HCT116 (cell line): ENCODE results near the gene C1orf21.

Experiments used
- CEBPB ChIP-seq: IDR thresholded peaks from 2 replicates; pipeline ENCODE4 v1.6.1; 2012; ENCODE audit warnings: low read depth
- EZH2 ChIP-seq: fragments of 200-600 bp; sonication (generic); IDR thresholded peaks from 2 replicates; pipeline ENCODE4 v1.6.1; 2017; ENCODE audit warnings: antibody characterized with exemption, mixed run types
- EZH2phosphoT487 ChIP-seq: fragments of 200-600 bp; IDR thresholded peaks from 2 replicates; pipeline ENCODE4 v1.6.1; 2018; ENCODE audit warnings: antibody characterized with exemption, borderline replicate concordance
- JUND ChIP-seq: IDR thresholded peaks from 2 replicates; pipeline ENCODE4 v1.6.1; 2012
- POLR2A ChIP-seq: IDR thresholded peaks from 2 replicates; pipeline ENCODE4 v1.7.0; 2011; ENCODE audit warnings: borderline replicate concordance; ENCODE audit not compliant: insufficient read depth, insufficient read length; ENCODE audit errors: extremely low read depth
- POLR2AphosphoS5 ChIP-seq: IDR thresholded peaks from 2 replicates; pipeline ENCODE4 v1.6.1; 2011; ENCODE audit warnings: mild to moderate bottlenecking, low read depth, low read length, moderate library complexity
- RAD21 ChIP-seq: IDR thresholded peaks from 2 replicates; pipeline ENCODE4 v1.6.1; 2012; ENCODE audit warnings: low read depth, mild to moderate bottlenecking
- REST ChIP-seq: IDR thresholded peaks from 2 replicates; pipeline ENCODE4 v1.6.1; 2012; ENCODE audit warnings: low read depth
- SIN3A ChIP-seq: IDR thresholded peaks from 2 replicates; pipeline ENCODE4 v1.6.1; 2012; ENCODE audit warnings: low read depth
- SP1 ChIP-seq: IDR thresholded peaks from 2 replicates; pipeline ENCODE4 v1.6.1; 2012; ENCODE audit warnings: low read depth
- ZFX ChIP-seq: fragments of 450-650 bp; IDR thresholded peaks from 2 replicates; pipeline ENCODE4 v1.6.1; 2017
- ZNF274 ChIP-seq: fragments of 200-500 bp; sonication (Bioruptor generic); IDR thresholded peaks from 2 replicates; pipeline ENCODE4 v1.6.1; 2014; ENCODE audit warnings: mild to moderate bottlenecking, low read depth, low read length, inconsistent platforms
- TF ChIP-seq, protein P1 (sequence below), 3 experiments: fragments of 200-600 bp in 1 of 3; sonication (generic) in 1 of 3; IDR thresholded peaks in 2 of 3; conservative IDR thresholded peaks in 1 of 3; 2 replicates each; pipeline ENCODE4 v1.5.1; 2012 to 2017; ENCODE audit warnings: low read depth in 2 of 3, low read length in 2 of 3, antibody characterized with exemption in 1 of 3, borderline replicate concordance in 1 of 3, control low read depth in 1 of 3, mild to moderate bottlenecking in 1 of 3, mixed read lengths in 1 of 3, mixed run types in 1 of 3, moderate library complexity in 1 of 3; ENCODE audit not compliant: insufficient read depth in 1 of 3

GRCh38 chr1:184559117-184559713 is 172.4 kb downstream of the C1orf21 start:
- TF ChIP-seq EZH2: no peak
- TF ChIP-seq POLR2A: no peak
- no peak for TF ChIP-seq CEBPB
- TF ChIP-seq SP1: no peak
- no peak for TF ChIP-seq RAD21
- TF ChIP-seq, protein P1, sequence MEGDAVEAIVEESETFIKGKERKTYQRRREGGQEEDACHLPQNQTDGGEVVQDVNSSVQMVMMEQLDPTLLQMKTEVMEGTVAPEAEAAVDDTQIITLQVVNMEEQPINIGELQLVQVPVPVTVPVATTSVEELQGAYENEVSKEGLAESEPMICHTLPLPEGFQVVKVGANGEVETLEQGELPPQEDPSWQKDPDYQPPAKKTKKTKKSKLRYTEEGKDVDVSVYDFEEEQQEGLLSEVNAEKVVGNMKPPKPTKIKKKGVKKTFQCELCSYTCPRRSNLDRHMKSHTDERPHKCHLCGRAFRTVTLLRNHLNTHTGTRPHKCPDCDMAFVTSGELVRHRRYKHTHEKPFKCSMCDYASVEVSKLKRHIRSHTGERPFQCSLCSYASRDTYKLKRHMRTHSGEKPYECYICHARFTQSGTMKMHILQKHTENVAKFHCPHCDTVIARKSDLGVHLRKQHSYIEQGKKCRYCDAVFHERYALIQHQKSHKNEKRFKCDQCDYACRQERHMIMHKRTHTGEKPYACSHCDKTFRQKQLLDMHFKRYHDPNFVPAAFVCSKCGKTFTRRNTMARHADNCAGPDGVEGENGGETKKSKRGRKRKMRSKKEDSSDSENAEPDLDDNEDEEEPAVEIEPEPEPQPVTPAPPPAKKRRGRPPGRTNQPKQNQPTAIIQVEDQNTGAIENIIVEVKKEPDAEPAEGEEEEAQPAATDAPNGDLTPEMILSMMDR (IDR thresholded peaks at IDR 0.05 in 2 of 3, conservative IDR thresholded peaks at IDR 0.05 in 1 of 3; ENCODE audit: borderline replicate concordance in 1 of 3, insufficient read depth in 1 of 3, low read depth in 2 of 3, low read length in 2 of 3): no peak
- TF ChIP-seq REST: no peak
- no peak for TF ChIP-seq ZNF274
- TF ChIP-seq ZFX: no peak
- no peak for TF ChIP-seq JUND
- no peak for TF ChIP-seq EZH2phosphoT487
- TF ChIP-seq POLR2AphosphoS5: no peak
- no peak for TF ChIP-seq SIN3A
